ENCODE measurements around the gene PLCD1.
A peak's percentile ranks its signal among the peaks of the same experiment; 100 is the strongest.
"Not testable (repeated sequence)": the region's sequence is repeated elsewhere in the genome, so short reads cannot be mapped to it uniquely, and the experiment has no call there.

The PLCD1 gene

DNA sequence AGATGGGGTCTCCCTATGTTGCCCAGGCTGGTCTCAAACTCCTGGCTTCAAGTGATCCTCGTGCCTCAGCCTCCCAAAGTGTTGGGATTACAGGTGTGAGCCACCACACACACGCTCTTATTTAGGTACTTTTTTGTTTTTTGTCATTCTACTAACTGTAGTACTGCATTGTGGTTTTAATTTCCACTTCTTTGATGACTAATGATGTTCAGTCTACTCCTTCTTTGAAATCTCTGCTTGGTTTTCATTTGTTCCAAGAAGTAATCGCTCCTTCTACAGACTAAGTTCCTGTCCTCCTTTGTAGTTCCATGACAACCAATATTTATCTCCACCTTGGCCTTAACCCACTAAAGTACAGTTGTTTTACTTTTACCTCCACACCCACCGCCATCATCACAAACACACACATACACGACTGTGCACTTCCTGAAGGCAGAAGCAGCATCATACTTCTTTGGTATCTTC, 9.0 kb upstream of the PLCD1 start:
- Histone ChIP-seq H3K9me3 (ENCODE audit: insufficient read depth, low read depth, low read length) (no peaks in the 10 kb centered on the region), H3K27me3 (ENCODE audit: insufficient read depth, low read length, poor library complexity, severe bottlenecking) (no peaks in the 10 kb centered on the region), H3K9ac (ENCODE audit: low read depth, low read length, poor library complexity, severe bottlenecking) (no peak overlapping the region), H3F3A (ENCODE audit: low read depth) (no peaks in the 10 kb centered on the region), H3K36me3 (ENCODE audit: insufficient read depth, low read length) (no peaks in the 10 kb centered on the region), H3K79me2 (ENCODE audit: insufficient read depth, low read length) (no peaks in the 10 kb centered on the region), H2AFZ (ENCODE audit: low read length) (peak overlapping the region; percentile 79), H3K4me1 (ENCODE audit: insufficient read depth, low read length, poor library complexity, severe bottlenecking) (peaks cover 12% of the 10 kb centered on the region), H3K4me3 (ENCODE audit: low read length, poor library complexity, severe bottlenecking) (peak overlapping the region; percentile 72), H3K4me2 (ENCODE audit: low read depth, low read length, poor library complexity, severe bottlenecking) (peak overlapping the region; percentile 88), H4K20me1 (ENCODE audit: insufficient read depth, low read length, poor library complexity, severe bottlenecking) (no peaks in the 10 kb centered on the region), H3K9me2 (replicated peaks; ENCODE audit: low read depth, low read length) (no peaks in the 10 kb centered on the region)
- no peak for TF ChIP-seq EZH2phosphoT487 (IDR thresholded peaks at IDR 0.05; ENCODE audit: borderline replicate concordance)
- TF ChIP-seq, protein P1, sequence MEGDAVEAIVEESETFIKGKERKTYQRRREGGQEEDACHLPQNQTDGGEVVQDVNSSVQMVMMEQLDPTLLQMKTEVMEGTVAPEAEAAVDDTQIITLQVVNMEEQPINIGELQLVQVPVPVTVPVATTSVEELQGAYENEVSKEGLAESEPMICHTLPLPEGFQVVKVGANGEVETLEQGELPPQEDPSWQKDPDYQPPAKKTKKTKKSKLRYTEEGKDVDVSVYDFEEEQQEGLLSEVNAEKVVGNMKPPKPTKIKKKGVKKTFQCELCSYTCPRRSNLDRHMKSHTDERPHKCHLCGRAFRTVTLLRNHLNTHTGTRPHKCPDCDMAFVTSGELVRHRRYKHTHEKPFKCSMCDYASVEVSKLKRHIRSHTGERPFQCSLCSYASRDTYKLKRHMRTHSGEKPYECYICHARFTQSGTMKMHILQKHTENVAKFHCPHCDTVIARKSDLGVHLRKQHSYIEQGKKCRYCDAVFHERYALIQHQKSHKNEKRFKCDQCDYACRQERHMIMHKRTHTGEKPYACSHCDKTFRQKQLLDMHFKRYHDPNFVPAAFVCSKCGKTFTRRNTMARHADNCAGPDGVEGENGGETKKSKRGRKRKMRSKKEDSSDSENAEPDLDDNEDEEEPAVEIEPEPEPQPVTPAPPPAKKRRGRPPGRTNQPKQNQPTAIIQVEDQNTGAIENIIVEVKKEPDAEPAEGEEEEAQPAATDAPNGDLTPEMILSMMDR (conservative IDR thresholded peaks at IDR 0.05; ENCODE audit: low read length), result no peak

GRCh38 chr3:38036906-38037305, 7.5 kb upstream of the PLCD1 start:
- H3K27me3 ChIP-seq (ENCODE audit: insufficient read depth, low read length, poor library complexity, severe bottlenecking), result no peaks in the 10 kb centered on the region
- peaks cover 12% of the 10 kb centered on the region for H3K4me1 ChIP-seq (ENCODE audit: insufficient read depth, low read length, poor library complexity, severe bottlenecking)
- no peak overlapping the region for H3K4me3 ChIP-seq (ENCODE audit: low read length, poor library complexity, severe bottlenecking)
- no peaks in the 10 kb centered on the region for H3K79me2 ChIP-seq (ENCODE audit: insufficient read depth, low read length)
- no peak overlapping the region for H2AFZ ChIP-seq (ENCODE audit: low read length)
- H3K9me2 ChIP-seq (replicated peaks; ENCODE audit: low read depth, low read length), result no peaks in the 10 kb centered on the region
- TF ChIP-seq, protein P1 (conservative IDR thresholded peaks at IDR 0.05; ENCODE audit: low read length), result no peak
- no peak for TF ChIP-seq EZH2phosphoT487 (IDR thresholded peaks at IDR 0.05; ENCODE audit: borderline replicate concordance)
- no peaks in the 10 kb centered on the region for H3F3A ChIP-seq (ENCODE audit: low read depth)
- no peaks in the 10 kb centered on the region for H4K20me1 ChIP-seq (ENCODE audit: insufficient read depth, low read length, poor library complexity, severe bottlenecking)
- no peak overlapping the region for H3K4me2 ChIP-seq (ENCODE audit: low read depth, low read length, poor library complexity, severe bottlenecking)
- H3K36me3 ChIP-seq (ENCODE audit: insufficient read depth, low read length), result no peaks in the 10 kb centered on the region
- no peaks in the 10 kb centered on the region for H3K9me3 ChIP-seq (ENCODE audit: insufficient read depth, low read depth, low read length)
- H3K9ac ChIP-seq (ENCODE audit: low read depth, low read length, poor library complexity, severe bottlenecking), result no peak overlapping the region

DNA sequence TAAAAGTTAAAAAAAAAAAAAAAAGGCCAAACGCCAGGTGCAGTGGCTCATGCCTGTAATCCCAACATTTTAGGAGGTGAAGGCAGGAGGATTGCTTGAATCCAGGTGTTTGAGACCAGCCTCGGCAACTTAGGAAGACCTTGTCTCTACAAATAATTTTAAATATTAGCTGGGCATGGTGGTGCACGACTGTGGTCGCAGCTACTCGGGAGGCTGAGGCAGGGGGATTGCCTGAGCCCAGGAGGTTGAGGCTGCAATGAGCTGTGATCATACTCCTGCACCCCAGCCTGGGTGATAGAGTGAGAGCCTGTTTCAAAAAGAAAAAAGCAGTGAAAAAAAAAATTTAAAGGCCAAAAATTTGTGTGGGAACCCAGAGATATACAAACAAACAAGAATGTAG, 6.8 kb upstream of the PLCD1 start:
- Histone ChIP-seq H3F3A (ENCODE audit: low read depth) (no peaks in the 10 kb centered on the region), H2AFZ (ENCODE audit: low read length) (no peak overlapping the region), H3K4me2 (ENCODE audit: low read depth, low read length, poor library complexity, severe bottlenecking) (no peak overlapping the region), H3K4me3 (ENCODE audit: low read length, poor library complexity, severe bottlenecking) (no peak overlapping the region), H3K36me3 (ENCODE audit: insufficient read depth, low read length) (no peaks in the 10 kb centered on the region), H3K27me3 (ENCODE audit: insufficient read depth, low read length, poor library complexity, severe bottlenecking) (no peaks in the 10 kb centered on the region), H4K20me1 (ENCODE audit: insufficient read depth, low read length, poor library complexity, severe bottlenecking) (no peaks in the 10 kb centered on the region), H3K79me2 (ENCODE audit: insufficient read depth, low read length) (no peaks in the 10 kb centered on the region), H3K9me2 (replicated peaks; ENCODE audit: low read depth, low read length) (no peaks in the 10 kb centered on the region), H3K9me3 (ENCODE audit: insufficient read depth, low read depth, low read length) (no peaks in the 10 kb centered on the region), H3K4me1 (ENCODE audit: insufficient read depth, low read length, poor library complexity, severe bottlenecking) (peaks cover 12% of the 10 kb centered on the region), H3K9ac (ENCODE audit: low read depth, low read length, poor library complexity, severe bottlenecking) (no peak overlapping the region)
- no peak for TF ChIP-seq EZH2phosphoT487 (IDR thresholded peaks at IDR 0.05; ENCODE audit: borderline replicate concordance)
- TF ChIP-seq, protein P1 (conservative IDR thresholded peaks at IDR 0.05; ENCODE audit: low read length), result no peak

DNA sequence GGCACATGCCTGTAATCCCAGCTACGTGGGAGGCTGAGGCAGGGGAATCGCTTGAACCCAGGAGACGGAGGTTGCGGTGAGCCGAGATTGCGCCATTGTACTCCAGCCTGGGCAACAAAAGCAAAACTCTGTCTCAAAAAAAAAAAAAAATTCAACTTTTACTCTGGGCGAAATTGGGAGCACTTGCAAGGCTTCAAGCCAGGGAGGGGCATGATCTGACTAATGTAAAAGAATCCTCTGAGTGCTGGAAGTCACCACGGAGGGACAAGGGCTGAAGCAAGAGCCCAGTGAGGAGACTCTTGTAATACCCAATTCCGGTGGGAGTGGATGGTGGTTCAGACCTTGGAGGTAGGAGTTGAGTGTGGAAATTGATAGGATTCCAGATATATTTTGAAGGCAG, 4.9 kb upstream of the PLCD1 start:
- H3K9ac ChIP-seq (ENCODE audit: low read depth, low read length, poor library complexity, severe bottlenecking), result not testable (repeated sequence)

GRCh38 chr3:38033586-38033985, 4.1 kb upstream of the PLCD1 start:
- H3K4me3 ChIP-seq (ENCODE audit: low read length, poor library complexity, severe bottlenecking); H3K9me2 ChIP-seq (replicated peaks; ENCODE audit: low read depth, low read length); H3K4me2 ChIP-seq (ENCODE audit: low read depth, low read length, poor library complexity, severe bottlenecking); H2AFZ ChIP-seq (ENCODE audit: low read length); H4K20me1 ChIP-seq (ENCODE audit: insufficient read depth, low read length, poor library complexity, severe bottlenecking); H3K79me2 ChIP-seq (ENCODE audit: insufficient read depth, low read length); H3K9ac ChIP-seq (ENCODE audit: low read depth, low read length, poor library complexity, severe bottlenecking); H3F3A ChIP-seq (ENCODE audit: low read depth); H3K9me3 ChIP-seq (ENCODE audit: insufficient read depth, low read depth, low read length); H3K36me3 ChIP-seq (ENCODE audit: insufficient read depth, low read length); H3K27me3 ChIP-seq (ENCODE audit: insufficient read depth, low read length, poor library complexity, severe bottlenecking); H3K4me1 ChIP-seq (ENCODE audit: insufficient read depth, low read length, poor library complexity, severe bottlenecking): not testable (repeated sequence)

More for the DNA sequence above, 4.9 kb upstream of the PLCD1 start:
- not testable (repeated sequence) for H3K4me1 ChIP-seq (ENCODE audit: insufficient read depth, low read length, poor library complexity, severe bottlenecking); H2AFZ ChIP-seq (ENCODE audit: low read length); H3K9me2 ChIP-seq (replicated peaks; ENCODE audit: low read depth, low read length); H3K4me3 ChIP-seq (ENCODE audit: low read length, poor library complexity, severe bottlenecking); H3K27me3 ChIP-seq (ENCODE audit: insufficient read depth, low read length, poor library complexity, severe bottlenecking); H3K79me2 ChIP-seq (ENCODE audit: insufficient read depth, low read length); H3K9me3 ChIP-seq (ENCODE audit: insufficient read depth, low read depth, low read length); H4K20me1 ChIP-seq (ENCODE audit: insufficient read depth, low read length, poor library complexity, severe bottlenecking); H3K4me2 ChIP-seq (ENCODE audit: low read depth, low read length, poor library complexity, severe bottlenecking); H3F3A ChIP-seq (ENCODE audit: low read depth); H3K36me3 ChIP-seq (ENCODE audit: insufficient read depth, low read length)
